Brain microvascular endothelial cell (primary cell): ENCODE results near the gene ARRB1.

Experiments
- DNase-seq: peaks from one replicate; pipeline ENCODE4 v3.0.0-alpha.2; 2020
- H3K27ac ChIP-seq: fragments of 250-450 bp; sonication (Bioruptor Pico); 2 replicates; pipeline ENCODE4 v1.5.1; 2020; ENCODE audit warnings: mild to moderate bottlenecking, moderate library complexity
- H3K27me3 ChIP-seq: fragments of 250-450 bp; sonication (Bioruptor Pico); replicated peaks from 2 replicates; pipeline ENCODE4 v1.5.1; 2020; ENCODE audit warnings: mild to moderate bottlenecking
- H3K36me3 ChIP-seq: fragments of 250-450 bp; sonication (Bioruptor Pico); replicated peaks from 2 replicates; pipeline ENCODE4 v1.5.1; 2020; ENCODE audit warnings: mild to moderate bottlenecking
- H3K4me3 ChIP-seq: 2 replicates; pipeline ENCODE4 v1.5.1; 2011; ENCODE audit warnings: low read depth, mild to moderate bottlenecking, control low read depth, low read length, moderate library complexity
- CTCF ChIP-seq: IDR thresholded peaks from 2 replicates; pipeline ENCODE4 v1.5.1; 2011; ENCODE audit warnings: low read depth, mild to moderate bottlenecking, moderate library complexity, low read length, control low read depth, inconsistent platforms; ENCODE audit errors: missing control alignments
- in situ Hi-C: cut with HindIII; loops from 2 replicates; pipeline ENCODE4 v1.10.0; 2017; ENCODE audit warnings: low sequenced_read_pairs, low pct_ligation_motif_present

ARRB1 gene

GRCh38 chr11:75268626-75269366, 82.7 kb downstream of the ARRB1 start:
- no peak overlapping the region for H3K4me3 ChIP-seq
- no peak overlapping the region for H3K27ac ChIP-seq
- no peak for DNase-seq
- no peak for TF ChIP-seq CTCF
- in situ Hi-C loops: no loop called here
- H3K36me3 ChIP-seq: no peaks in the 10 kb centered on the region
- no peaks in the 10 kb centered on the region for H3K27me3 ChIP-seq

GRCh38 chr11:75267171-75267970, 84.1 kb downstream of the ARRB1 start:
- Histone ChIP-seq H3K36me3 (no peaks in the 10 kb centered on the region), H3K27ac (no peak overlapping the region), H3K4me3 (no peak overlapping the region), H3K27me3 (no peaks in the 10 kb centered on the region)
- no peak for DNase-seq
- in situ Hi-C loops: no loop called here
- TF ChIP-seq CTCF: no peak

- no peak overlapping the region for H3K4me3 ChIP-seq
- no peaks in the 10 kb centered on the region for H3K27me3 ChIP-seq
- no peaks in the 10 kb centered on the region for H3K36me3 ChIP-seq
- DNase-seq: no peak
- TF ChIP-seq CTCF: no peak
- no peak overlapping the region for H3K27ac ChIP-seq
- in situ Hi-C loops: no loop called here
Measured at GRCh38 chr11:75265851-75266531, 85.5 kb downstream of the ARRB1 start.

DNA sequence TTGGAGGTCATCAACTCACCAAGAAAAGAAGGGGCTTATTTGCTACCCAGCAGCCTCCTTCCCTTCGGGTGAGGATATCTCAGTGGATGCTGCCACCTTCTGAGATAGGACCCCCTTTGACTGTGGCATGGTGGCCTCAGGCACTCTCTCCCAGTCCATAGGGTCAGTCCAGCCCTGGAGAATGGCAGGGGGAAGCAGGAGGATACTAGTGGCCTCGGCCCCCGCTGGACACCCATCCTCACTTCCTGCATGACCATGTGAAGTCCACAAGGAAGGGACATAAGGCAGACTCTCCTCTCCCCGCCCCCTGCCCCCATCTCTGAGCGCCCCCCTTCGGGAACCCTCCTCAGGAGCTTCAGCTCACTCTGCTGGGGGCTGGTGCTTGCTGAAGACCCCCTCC, 86.5 kb downstream of the ARRB1 start:
- no peaks in the 10 kb centered on the region for H3K36me3 ChIP-seq
- DNase-seq: no peak
- H3K27ac ChIP-seq: no peak overlapping the region
- H3K4me3 ChIP-seq: no peak overlapping the region
- in situ Hi-C loops: no loop called here
- no peaks in the 10 kb centered on the region for H3K27me3 ChIP-seq
- no peak for TF ChIP-seq CTCF

DNA sequence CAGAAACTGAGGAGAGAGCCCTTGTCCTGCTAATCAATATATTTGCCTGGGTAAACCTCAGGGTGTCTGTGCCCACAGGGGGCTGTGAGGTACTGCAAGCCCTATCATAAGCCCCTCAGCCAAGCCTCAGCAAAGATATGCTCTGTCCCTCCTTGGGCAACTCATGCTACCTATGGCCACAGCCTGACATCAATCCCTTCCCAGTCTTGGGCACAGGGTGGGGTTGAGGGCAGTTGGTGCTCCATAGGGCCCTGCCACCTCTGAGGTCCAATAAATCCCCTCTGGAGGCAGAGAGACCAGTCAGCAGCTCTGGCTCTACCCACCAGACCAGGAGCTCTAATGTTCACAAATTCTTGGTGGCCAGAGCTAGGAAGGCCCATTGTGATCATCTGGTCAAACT, 87.1 kb downstream of the ARRB1 start:
- Histone ChIP-seq H3K36me3 (no peaks in the 10 kb centered on the region), H3K27ac (no peak overlapping the region), H3K27me3 (no peaks in the 10 kb centered on the region), H3K4me3 (no peak overlapping the region)
- no peak for TF ChIP-seq CTCF
- in situ Hi-C loops: no loop called here
- DNase-seq: no peak
